Caco-2 (cell line): ENCODE measurements around the gene ZNF850. TPM values are rescaled to one million over a fixed set of nuclear protein-coding genes. Genes with fewer than 3 reads are reported as not detected.
"Not testable (repeated sequence)": the region's sequence is repeated elsewhere in the genome, so short reads cannot be mapped to it uniquely, and the experiment has no call there.

Experiments used
- BruUV-seq: library from RNA; stranded (reverse); fragments of 400-500 nt; replicated peaks from 2 replicates; lab custom pipeline; 2021; lab: Mats Ljungman, UMichigan
- CTCF ChIA-PET: fragments of 300-600 bp; sonication (Branson Sonifier 250); formaldehyde crosslinking; loops from one replicate; lab custom pipeline; 2022; ENCODE audit warnings: antibody characterized with exemption; lab: Charles Lee
- POLR2A ChIA-PET: fragments of 300-600 bp; sonication (Branson Sonifier 250); formaldehyde crosslinking; loops from one replicate; lab custom pipeline; 2022; ENCODE audit warnings: antibody characterized with exemption; lab: Charles Lee
- DNase-seq, 2 experiments: peaks; one replicate each; pipeline versions ENCODE4 v3.0.0 to v3.0.0-alpha.2; 2020 to 2022
- H3K27me3 ChIP-seq: replicated peaks from 2 replicates; pipeline ENCODE4 v1.6.0; 2011; ENCODE audit warnings: low read length; ENCODE audit not compliant: control insufficient read depth, insufficient read depth
- H3K36me3 ChIP-seq: 2 replicates; pipeline ENCODE4 v1.5.1; 2011; ENCODE audit warnings: low read length; ENCODE audit not compliant: control insufficient read depth, insufficient read depth
- H3K4me1 ChIP-seq: fragments of 250-450 bp; sonication (Bioruptor Pico); 2 replicates; pipeline ENCODE4 v1.5.1; 2020; ENCODE audit warnings: mild to moderate bottlenecking
- H3K4me3 ChIP-seq: 2 replicates; pipeline ENCODE4 v1.5.1; 2011; ENCODE audit warnings: low read depth, mild to moderate bottlenecking, control low read depth, low read length
- H3K9me3 ChIP-seq: fragments of 250-450 bp; sonication (Bioruptor Pico); 2 replicates; pipeline ENCODE4 v1.5.1; 2020; ENCODE audit warnings: mild to moderate bottlenecking, moderate library complexity
- H3K27ac Mint-ChIP-seq: one replicate; pipeline ENCODE4 v1.8.0; 2022; ENCODE audit warnings: mixed read lengths; ENCODE audit not compliant: unreplicated experiment
- H3K27me3 Mint-ChIP-seq: one replicate; pipeline ENCODE4 v1.8.0; 2022; ENCODE audit warnings: mixed read lengths; ENCODE audit not compliant: insufficient read depth, unreplicated experiment
- H3K36me3 Mint-ChIP-seq: one replicate; pipeline ENCODE4 v1.8.0; 2022; ENCODE audit warnings: mild to moderate bottlenecking, mixed read lengths; ENCODE audit not compliant: insufficient read depth, unreplicated experiment
- H3K4me1 Mint-ChIP-seq: one replicate; pipeline ENCODE4 v1.8.0; 2022; ENCODE audit warnings: low read depth, mixed read lengths; ENCODE audit not compliant: unreplicated experiment
- H3K4me3 Mint-ChIP-seq: one replicate; pipeline ENCODE4 v1.8.0; 2022; ENCODE audit warnings: mild to moderate bottlenecking, moderate library complexity, mixed read lengths; ENCODE audit not compliant: unreplicated experiment
- H3K9me3 Mint-ChIP-seq: one replicate; pipeline ENCODE4 v1.8.0; 2022; ENCODE audit warnings: mixed read lengths; ENCODE audit not compliant: unreplicated experiment
- CTCF ChIP-seq, 2 experiments: fragments of 200-600 bp in 1 of 2; IDR thresholded peaks; 1 replicate in 1 of 2; 2 replicates in 1 of 2; pipeline versions ENCODE4 v1.5.1 to v1.8.0; 2011 to 2022; ENCODE audit warnings: antibody characterized with exemption in 1 of 2, control low read depth in 1 of 2, inconsistent platforms in 1 of 2, low read depth in 1 of 2, low read length in 1 of 2, mild to moderate bottlenecking in 1 of 2, moderate library complexity in 1 of 2; ENCODE audit not compliant: insufficient read depth in 1 of 2, severe bottlenecking in 1 of 2, unreplicated experiment in 1 of 2
- intact Hi-C: fragments of 100-400 bp; cut with micrococcal nuclease; formaldehyde crosslinking; loops from one replicate; pipeline ENCODE4 v1.10.0; 2022; ENCODE audit not compliant: unreplicated experiment
- total RNA-seq: library from RNA; stranded (reverse); gene quantifications from 2 replicates; pipeline ENCODE4 v1.2.3, GENCODE V29; 2022

Gene ZNF850
- total RNA-seq, 1 experiment from 2014 or later: 7.8 TPM

- TF ChIP-seq CTCF (IDR thresholded peaks at IDR 0.05; ENCODE audit: insufficient read depth in 1 of 2, low read depth in 1 of 2, low read length in 1 of 2, severe bottlenecking in 1 of 2, unreplicated experiment in 1 of 2): no peak
- DNase-seq: no peak
- Histone ChIP-seq H3K36me3 (no peaks in the 10 kb centered on the region), H3K4me1 (no peaks in the 10 kb centered on the region), H3K9me3 (peaks cover 3% of the 10 kb centered on the region; the same call in 1 of the 2 replicates), H3K27me3 (no peaks in the 10 kb centered on the region), H3K4me3 (no peak overlapping the region)
- Mint-ChIP-seq H3K27ac (no peak overlapping the region), H3K36me3 (peaks cover 10% of the 10 kb centered on the region), H3K9me3 (peaks cover 33% of the 10 kb centered on the region), H3K4me1 (no peaks in the 10 kb centered on the region), H3K4me3 (no peak overlapping the region), H3K27me3 (no peaks in the 10 kb centered on the region)
- no TSS peak for BruUV-seq
- intact Hi-C loops: no loop called here
- CTCF ChIA-PET: no interaction called here
- POLR2A ChIA-PET: no interaction called here
Observed at GRCh38 chr19:36796714-36796992, 24.0 kb upstream of the ZNF850 start.

GRCh38 chr19:36791420-36792141 is 19.0 kb upstream of the ZNF850 start:
- peaks cover 34% of the 10 kb centered on the region for H3K9me3 Mint-ChIP-seq
- H3K9me3 ChIP-seq, H3K4me1 Mint-ChIP-seq, H3K36me3 Mint-ChIP-seq, intact Hi-C loops, DNase-seq, H3K4me3 ChIP-seq, H3K27me3 ChIP-seq, POLR2A ChIA-PET, H3K4me3 Mint-ChIP-seq, H3K27ac Mint-ChIP-seq, H3K27me3 Mint-ChIP-seq, CTCF ChIA-PET, H3K36me3 ChIP-seq, H3K4me1 ChIP-seq, BruUV-seq: not testable (repeated sequence)

GRCh38 chr19:36775768-36776167 is 3.2 kb upstream of the ZNF850 start:
- no peak overlapping the region for H3K27ac Mint-ChIP-seq
- no TSS peak for BruUV-seq
- POLR2A ChIA-PET: no interaction called here
- no peak overlapping the region for H3K4me3 ChIP-seq
- no peaks in the 10 kb centered on the region for H3K27me3 ChIP-seq
- CTCF ChIA-PET: no interaction called here
- H3K36me3 ChIP-seq: no peaks in the 10 kb centered on the region
- no peak overlapping the region for H3K4me3 Mint-ChIP-seq
- no peak for TF ChIP-seq CTCF (IDR thresholded peaks at IDR 0.05; ENCODE audit: insufficient read depth in 1 of 2, low read depth in 1 of 2, low read length in 1 of 2, severe bottlenecking in 1 of 2, unreplicated experiment in 1 of 2)
- DNase-seq: no peak
- peaks cover 44% of the 10 kb centered on the region for H3K9me3 Mint-ChIP-seq
- H3K36me3 Mint-ChIP-seq: peaks cover 26% of the 10 kb centered on the region
- no peaks in the 10 kb centered on the region for H3K27me3 Mint-ChIP-seq
- intact Hi-C loops: loop anchor here (10.0 kb wide), 1 partner anchor 201 kb away; the partner anchor contains the start of gene ZNF529
- H3K9me3 ChIP-seq: peaks cover 33% of the 10 kb centered on the region
- peaks cover 17% of the 10 kb centered on the region for H3K4me1 Mint-ChIP-seq
- H3K4me1 ChIP-seq: no peaks in the 10 kb centered on the region
